GM21717 (cell line): ENCODE data around the gene UBE2L6.
"Not testable (repeated sequence)": the region's sequence is repeated elsewhere in the genome, so short reads cannot be mapped to it uniquely, and the experiment has no call there.

Source experiments
- ATAC-seq: cut with Tn5 transposase; IDR thresholded peaks from one replicate; pipeline ENCODE4 v1.9.1; 2021; ENCODE audit warnings: mild to moderate bottlenecking, moderate library complexity; ENCODE audit not compliant: unreplicated experiment

UBE2L6 gene

DNA sequence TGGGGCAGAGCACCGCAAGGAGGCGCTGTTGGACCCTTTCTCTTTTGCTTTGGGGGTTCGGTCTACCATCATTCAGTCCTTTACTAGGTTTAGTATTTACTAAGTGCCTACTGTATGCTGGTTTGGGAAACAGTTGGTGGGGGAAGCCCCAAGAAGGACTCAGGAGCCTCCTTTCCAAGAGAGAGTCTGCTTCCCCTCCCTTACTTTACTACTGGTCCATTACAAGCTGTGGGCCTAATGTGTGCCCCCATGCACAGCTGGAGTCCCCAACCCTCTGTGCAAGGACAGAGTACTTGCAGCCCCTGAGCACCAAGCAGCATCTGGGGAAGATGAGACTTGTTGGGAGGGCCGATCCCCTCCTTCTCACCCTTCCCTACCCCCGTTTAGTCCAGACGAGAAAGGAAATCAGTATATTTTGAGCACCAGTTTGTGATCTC, 876 bp upstream of the UBE2L6 start:
- peak; percentile 12 for ATAC-seq

DNA sequence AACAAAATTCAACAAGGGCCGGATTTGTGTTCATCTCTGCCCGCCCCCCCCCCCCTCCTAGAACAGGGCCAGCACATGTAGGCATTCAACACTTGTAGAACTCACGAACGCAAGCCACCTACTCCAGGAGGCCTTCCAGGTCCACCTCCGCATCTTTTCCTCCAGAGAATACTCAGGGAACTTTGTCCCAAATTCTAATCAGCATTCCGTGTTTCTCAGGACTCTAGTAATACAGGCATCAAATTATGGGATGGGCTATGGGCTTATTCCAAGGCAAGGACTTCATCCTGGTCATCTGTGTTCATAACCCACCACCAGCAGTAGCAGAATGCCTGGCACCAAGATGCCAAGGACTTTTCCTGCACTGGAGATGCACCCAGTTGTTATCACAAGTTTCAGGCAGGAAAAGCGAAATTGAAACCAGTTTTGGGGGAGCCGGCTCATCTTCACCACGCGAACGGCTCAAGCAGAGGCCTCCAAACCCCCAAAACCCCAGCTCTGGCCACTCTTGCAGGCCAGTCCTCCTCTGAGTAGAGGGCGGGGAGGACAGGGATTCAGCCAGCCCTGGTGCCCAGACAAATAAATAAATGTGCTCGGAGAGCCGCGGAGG, 462 bp downstream of the UBE2L6 start:
- peak; percentile 4 for ATAC-seq

- ATAC-seq = peak; percentile 70
Observed at GRCh38 chr11:57566005-57566904, 1.2 kb downstream of the UBE2L6 start.

DNA sequence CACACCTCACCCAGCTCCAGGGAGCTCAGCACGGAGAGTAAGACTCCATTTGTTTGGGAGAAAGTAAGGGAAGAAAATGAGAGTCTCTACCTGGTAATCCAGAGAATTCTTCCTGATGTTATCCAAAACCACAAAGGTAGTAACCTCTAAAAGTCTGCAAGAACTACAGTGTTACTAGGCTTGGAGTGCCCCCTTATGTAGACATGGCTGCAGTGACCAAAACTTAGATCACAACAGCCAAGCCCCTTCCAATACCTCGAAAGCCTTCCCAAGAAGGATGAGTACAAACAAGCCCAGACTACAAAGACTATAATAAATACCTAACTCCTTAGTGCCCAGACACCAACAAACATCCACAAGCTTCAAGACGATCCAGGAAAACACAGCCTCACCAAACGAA, 4.9 kb downstream of the UBE2L6 start:
- no peak for ATAC-seq

DNA sequence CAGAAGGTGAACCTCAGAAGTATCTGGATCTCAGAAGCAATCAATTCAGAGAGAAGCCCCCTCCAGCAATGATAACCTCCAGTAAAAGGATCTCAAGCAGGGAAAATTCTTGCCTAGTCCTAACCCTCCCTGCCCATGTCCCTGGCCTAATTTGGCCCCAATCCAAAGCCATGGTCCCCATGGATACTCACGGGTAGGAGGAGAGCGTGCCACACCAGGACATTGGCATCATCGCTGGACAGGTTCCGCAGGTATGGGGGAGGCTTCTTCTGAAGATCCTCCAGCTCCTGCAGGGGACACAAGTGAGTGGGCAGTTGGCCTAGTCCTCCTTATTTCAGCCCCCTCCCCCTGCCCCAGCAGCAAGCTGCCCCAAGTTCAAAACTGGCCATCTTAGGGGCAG, 7.3 kb downstream of the UBE2L6 start:
- no peak for ATAC-seq

- ATAC-seq = no peak
Observed at GRCh38 chr11:57556041-57556440, 11.4 kb downstream of the UBE2L6 start.

- no peak for ATAC-seq
Observed at GRCh38 chr11:57555393-57555792, 12.1 kb downstream of the UBE2L6 start.

GRCh38 chr11:57552479-57552878, 15.0 kb downstream of the UBE2L6 start:
- no peak for ATAC-seq

DNA sequence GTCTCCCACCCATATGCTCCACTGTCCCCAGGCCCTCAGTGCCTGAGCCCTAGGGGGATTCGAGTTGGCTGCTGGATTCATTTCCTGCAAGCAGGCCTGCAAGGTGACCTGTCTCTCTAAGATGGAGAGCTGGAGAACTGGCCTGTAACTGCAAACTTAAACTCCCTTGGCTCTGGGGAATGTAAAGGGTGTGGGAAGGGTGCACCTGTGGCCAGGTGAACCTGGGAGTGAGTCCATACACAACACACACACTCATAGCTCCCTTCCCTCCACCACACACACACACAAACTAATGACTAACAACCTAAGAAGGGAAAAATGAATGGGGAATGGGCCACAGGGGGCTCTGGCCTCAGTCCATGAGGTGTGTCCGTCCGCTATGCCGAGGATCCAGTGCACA, 15.5 kb downstream of the UBE2L6 start:
- ATAC-seq = no peak

DNA sequence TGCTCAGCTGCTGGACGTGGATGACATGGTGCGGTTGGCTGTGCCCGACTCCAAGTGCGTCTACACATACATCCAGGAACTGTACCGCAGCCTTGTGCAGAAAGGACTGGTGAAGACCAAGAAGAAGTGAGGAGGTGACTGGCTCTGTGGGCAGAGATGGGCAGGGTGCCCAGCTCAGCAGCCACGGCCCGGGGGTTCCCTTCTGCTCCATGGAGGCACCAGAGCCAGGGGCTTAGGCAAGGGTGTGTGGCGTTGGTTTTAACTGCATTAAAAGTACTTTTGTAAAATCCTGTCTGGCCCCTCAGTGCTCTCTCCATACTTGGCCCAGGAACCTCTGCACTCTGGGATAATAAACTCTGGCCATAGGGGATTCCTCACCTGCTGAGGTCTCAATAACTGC, 17.5 kb downstream of the UBE2L6 start:
- ATAC-seq = no peak

DNA sequence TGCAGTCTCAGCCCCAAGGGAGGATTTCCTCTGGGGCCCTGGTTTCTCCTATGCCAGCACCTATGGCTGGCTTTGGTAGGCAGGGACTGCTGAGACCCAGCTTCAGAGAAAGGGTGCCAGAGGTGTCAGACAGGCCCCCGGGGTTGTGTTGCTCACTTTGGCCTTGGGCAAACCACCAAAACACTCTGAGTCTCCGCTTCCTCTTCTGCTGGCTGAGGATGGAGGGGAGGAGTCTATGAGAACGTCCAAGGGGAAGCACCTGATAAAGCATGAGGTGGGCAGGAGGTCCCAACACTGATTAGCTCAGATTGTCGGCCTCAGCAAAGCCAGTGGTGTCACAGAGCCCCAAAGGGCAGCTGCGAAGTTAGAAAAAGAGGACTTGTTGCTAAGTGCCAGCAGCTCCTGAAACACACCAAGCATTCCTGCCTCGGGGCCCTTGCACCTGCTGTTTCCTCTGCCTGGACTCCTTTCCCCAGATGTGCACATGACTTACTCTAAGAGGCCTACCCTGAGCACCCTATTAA, 19.6 kb downstream of the UBE2L6 start:
- ATAC-seq = peak; percentile 84

- peak; percentile 40 for ATAC-seq
Observed at GRCh38 chr11:57546869-57547475, 20.5 kb downstream of the UBE2L6 start.

DNA sequence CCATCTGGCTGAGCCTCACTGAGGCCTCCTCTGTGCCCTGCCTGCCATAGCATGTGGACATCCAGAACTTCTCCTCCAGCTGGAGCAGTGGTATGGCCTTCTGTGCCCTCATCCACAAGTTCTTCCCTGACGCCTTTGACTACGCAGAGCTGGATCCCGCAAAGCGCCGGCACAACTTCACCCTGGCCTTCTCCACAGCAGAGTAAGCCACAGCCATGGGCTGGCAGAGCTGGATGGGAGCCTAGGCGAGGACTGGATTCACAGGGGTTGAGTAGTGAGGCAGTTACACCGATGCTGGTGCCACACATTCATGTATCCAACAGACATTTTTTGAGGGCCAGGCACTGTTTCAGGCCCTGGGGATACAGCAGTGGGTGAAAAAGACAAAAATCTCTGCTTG, 21.0 kb downstream of the UBE2L6 start:
- no peak for ATAC-seq

DNA sequence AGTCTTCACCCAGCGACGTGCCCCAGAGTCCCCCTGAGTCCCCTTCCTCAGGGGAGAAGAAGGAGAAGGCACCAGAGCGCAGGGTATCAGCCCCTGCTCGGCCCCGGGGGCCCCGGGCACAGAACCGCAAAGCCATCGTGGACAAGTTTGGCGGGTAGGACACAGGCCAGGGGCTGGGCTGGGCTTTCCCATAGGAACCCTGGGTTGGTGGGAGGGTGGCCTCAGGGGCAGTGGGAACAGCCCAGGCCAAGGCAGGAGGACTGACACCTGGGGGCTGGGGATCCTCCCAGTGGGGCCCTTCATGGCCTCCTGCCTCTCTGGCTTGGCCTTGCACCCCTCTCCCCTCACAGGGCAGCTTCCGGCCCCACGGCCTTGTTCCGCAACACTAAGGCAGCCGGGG, 21.6 kb downstream of the UBE2L6 start:
- ATAC-seq = no peak

- no peak for ATAC-seq
Observed at GRCh38 chr11:57544566-57544965, 22.9 kb downstream of the UBE2L6 start.

- no peak for ATAC-seq
Observed at GRCh38 chr11:57543593-57543992, 23.9 kb downstream of the UBE2L6 start.

DNA sequence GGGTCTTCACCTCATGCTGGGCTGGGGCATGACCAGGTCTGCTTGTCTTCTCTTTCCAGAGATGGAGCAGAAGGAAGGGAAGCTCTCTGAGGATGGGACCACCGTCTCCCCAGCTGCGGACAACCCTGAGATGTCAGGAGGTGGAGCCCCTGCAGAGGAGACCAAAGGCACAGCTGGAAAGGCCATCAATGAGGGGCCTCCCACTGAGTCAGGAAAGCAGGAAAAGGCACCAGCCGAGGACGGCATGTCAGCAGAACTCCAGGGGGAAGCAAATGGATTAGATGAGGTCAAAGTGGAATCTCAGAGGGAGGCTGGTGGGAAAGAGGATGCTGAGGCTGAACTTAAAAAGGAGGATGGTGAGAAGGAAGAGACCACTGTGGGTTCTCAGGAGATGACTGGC, 24.9 kb downstream of the UBE2L6 start:
- no peak for ATAC-seq

GRCh38 chr11:57541169-57541568, 26.3 kb downstream of the UBE2L6 start:
- ATAC-seq = no peak

DNA sequence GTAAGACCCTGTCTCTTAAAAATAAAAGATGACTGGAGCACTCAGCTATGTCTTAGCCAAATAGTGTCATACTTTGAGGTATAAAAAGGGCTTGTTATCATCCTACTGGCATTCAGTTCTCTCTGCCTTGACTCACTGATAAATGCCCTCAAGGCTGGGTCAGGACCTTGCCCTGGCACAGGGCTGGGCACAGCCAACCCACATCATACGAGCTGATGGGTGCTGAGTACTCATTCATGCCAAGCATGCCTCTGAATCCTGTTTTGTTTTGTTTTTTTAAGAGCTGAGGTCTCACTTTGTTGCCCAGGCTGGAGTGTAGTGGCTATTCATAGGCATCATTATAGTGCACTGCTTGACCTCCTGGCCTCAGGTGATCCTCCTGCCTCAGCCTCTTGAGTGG, 28.1 kb downstream of the UBE2L6 start:
- ATAC-seq = no peak

DNA sequence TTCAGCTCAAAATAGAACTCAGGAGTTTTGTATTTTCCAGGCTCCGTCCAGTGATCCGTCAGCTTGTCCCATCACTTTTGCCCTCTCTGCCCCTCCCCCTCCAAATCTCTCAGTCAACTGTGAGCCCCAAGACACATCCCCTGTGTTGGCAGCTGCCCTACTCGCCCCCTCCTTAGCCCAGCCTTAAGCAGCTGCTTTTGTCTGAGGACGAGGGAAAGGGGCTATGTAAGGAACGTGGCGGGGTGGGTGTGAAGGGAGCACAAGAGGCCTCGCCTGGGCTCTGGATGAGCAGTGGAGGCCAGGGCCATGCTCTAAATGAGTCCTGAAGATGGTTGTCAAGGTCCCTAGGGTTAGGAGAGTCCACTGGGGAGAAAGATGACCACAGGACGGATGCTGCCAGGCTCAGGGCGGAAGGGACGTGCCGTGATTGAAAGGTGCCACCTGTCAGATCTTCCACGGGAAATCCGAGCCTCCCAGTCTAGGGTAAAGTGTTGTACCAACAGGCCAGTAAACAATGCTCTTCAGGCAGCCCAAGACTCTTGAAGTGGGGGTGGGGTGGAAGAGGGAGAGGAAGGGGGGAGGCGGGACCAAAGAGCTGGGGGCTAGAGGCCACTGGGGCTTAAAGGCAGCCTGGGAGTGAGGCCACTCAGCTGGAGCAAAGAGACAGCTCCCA, 30.4 kb downstream of the UBE2L6 start, which contains the start of gene SMTNL1:
TSS of gene SMTNL1 (plus strand) at position 649 of the 673 bp plus-strand sequence. CDS start 5,048 bp downstream, outside the sequence.
- no peak for ATAC-seq

GRCh38 chr11:57534449-57534848, 33.0 kb downstream of the UBE2L6 start:
- ATAC-seq = not testable (repeated sequence)
